PC-3 (cell line): ENCODE data around the gene EPHB1. TPM values are rescaled to one million over a fixed set of nuclear protein-coding genes. Genes with fewer than 3 reads are reported as not detected.

Experiments used
- ATAC-seq: fragments of 200-7000 bp; cut with Tn5 transposase; 2 replicates; pipeline ENCODE4 v1.9.1; 2020; ENCODE audit warnings: mild to moderate bottlenecking, moderate library complexity
- BruUV-seq: library from RNA; stranded (reverse); fragments of 400-500 nt; replicated peaks from 2 replicates; lab custom pipeline; 2021; lab: Mats Ljungman, UMichigan
- CTCF ChIA-PET: fragments of 300-600 bp; sonication (Branson Sonifier 250); formaldehyde crosslinking; loops from one replicate; lab custom pipeline; 2022; ENCODE audit warnings: antibody characterized with exemption; lab: Charles Lee
- POLR2A ChIA-PET: fragments of 300-600 bp; sonication (Branson Sonifier 250); formaldehyde crosslinking; loops from one replicate; lab custom pipeline; 2022; ENCODE audit warnings: antibody characterized with exemption; ENCODE audit not compliant: unreplicated experiment; lab: Charles Lee
- DNase-seq: peaks from one replicate; pipeline ENCODE4 v3.0.0-alpha.2; 2015
- H2AFZ ChIP-seq: fragments of 300-600 bp; sonication (generic); 2 replicates; pipeline ENCODE4 v1.6.0; 2016; ENCODE audit warnings: antibody characterized with exemption, low read length
- H3F3A ChIP-seq: fragments of 300-600 bp; sonication (generic); one replicate; pipeline ENCODE4 v1.6.0; 2017; ENCODE audit warnings: antibody characterized with exemption, low read length, control low read depth, mild to moderate bottlenecking; ENCODE audit not compliant: unreplicated experiment
- H3K27ac ChIP-seq: fragments of 300-600 bp; sonication (generic); 2 replicates; pipeline ENCODE4 v1.5.1; 2016; ENCODE audit warnings: mild to moderate bottlenecking, low read length
- H3K27me3 ChIP-seq: fragments of 300-600 bp; sonication (generic); 2 replicates; pipeline ENCODE4 v1.6.1; 2016; ENCODE audit warnings: low read length, mixed read lengths
- H3K36me3 ChIP-seq: fragments of 300-600 bp; sonication (generic); 2 replicates; pipeline ENCODE4 v1.6.1; 2016; ENCODE audit warnings: low read depth, mixed run types, low read length, mixed read lengths
- H3K4me1 ChIP-seq: fragments of 300-600 bp; sonication (generic); 2 replicates; pipeline ENCODE4 v1.5.1; 2016; ENCODE audit warnings: low read length; ENCODE audit not compliant: insufficient read depth
- H3K4me2 ChIP-seq: fragments of 300-600 bp; sonication (generic); 2 replicates; pipeline ENCODE4 v1.6.0; 2016; ENCODE audit warnings: low read length
- H3K4me3 ChIP-seq: fragments of 300-600 bp; sonication (generic); 2 replicates; pipeline ENCODE4 v1.5.1; 2016; ENCODE audit warnings: mild to moderate bottlenecking, low read length, mixed read lengths
- H3K79me2 ChIP-seq: fragments of 300-600 bp; sonication (generic); 2 replicates; pipeline ENCODE4 v1.6.1; 2017; ENCODE audit warnings: low read length, mixed read lengths
- H3K9ac ChIP-seq: fragments of 300-600 bp; sonication (generic); 2 replicates; pipeline ENCODE4 v1.6.0; 2016; ENCODE audit warnings: mild to moderate bottlenecking, low read length
- H3K9me2 ChIP-seq: fragments of 300-600 bp; sonication (generic); replicated peaks from 2 replicates; pipeline ENCODE4 v1.6.1; 2016; ENCODE audit warnings: mixed run types, low read length, mixed read lengths
- H3K9me3 ChIP-seq: fragments of 300-600 bp; sonication (generic); 2 replicates; pipeline ENCODE4 v1.6.1; 2016; ENCODE audit warnings: low read length, mixed read lengths
- H4K20me1 ChIP-seq: fragments of 300-600 bp; sonication (generic); 2 replicates; pipeline ENCODE4 v1.6.1; 2016; ENCODE audit warnings: low read length, mixed read lengths
- EZH2 ChIP-seq: fragments of 300-600 bp; sonication (generic); IDR thresholded peaks from one replicate; pipeline ENCODE4 v1.6.1; 2017; ENCODE audit warnings: antibody characterized with exemption, mild to moderate bottlenecking, low read length; ENCODE audit not compliant: unreplicated experiment
- EZH2phosphoT487 ChIP-seq: fragments of 300-600 bp; sonication (generic); IDR thresholded peaks from 2 replicates; pipeline ENCODE4 v1.6.1; 2018; ENCODE audit warnings: mild to moderate bottlenecking, antibody characterized with exemption, low read length, borderline replicate concordance
- intact Hi-C: fragments of 100-400 bp; cut with micrococcal nuclease; formaldehyde crosslinking; loops from 2 replicates; pipeline ENCODE4 v1.9.0; 2023
- total RNA-seq: library from RNA; depleted of rRNA; stranded (reverse); fragments of >200 nt; gene quantifications from 2 replicates; pipeline ENCODE4 v1.2.3, GENCODE V29; 2014
- TF ChIP-seq, protein P1 (sequence below): fragments of 300-600 bp; sonication (generic); conservative IDR thresholded peaks from 2 replicates; pipeline ENCODE4 v1.5.1; 2017; ENCODE audit warnings: antibody characterized with exemption, low read depth, mild to moderate bottlenecking, low read length

EPHB1 gene
- total RNA-seq, 1 experiment from 2014 or later: 0.69 TPM

DNA sequence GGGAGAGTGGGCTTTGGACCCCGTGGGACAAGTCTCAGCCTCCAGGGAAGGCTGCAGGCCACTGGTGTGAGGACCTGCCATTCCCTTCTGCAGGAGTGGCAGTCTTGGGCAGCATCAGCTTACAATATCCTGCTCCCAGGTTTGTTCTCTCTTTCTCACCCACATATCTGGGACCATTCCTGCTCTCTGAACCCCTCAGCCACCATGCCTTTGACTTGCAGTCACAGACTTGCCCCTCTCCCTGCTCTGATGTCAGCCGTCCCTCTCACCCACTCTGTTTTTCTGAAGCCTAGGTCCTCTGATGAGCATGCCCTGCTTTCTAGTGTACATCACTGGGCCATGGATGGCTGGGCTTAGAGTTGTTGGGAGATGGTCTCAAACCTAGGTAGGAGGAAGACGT, 282.1 kb downstream of the EPHB1 start:
- H3K27ac ChIP-seq: no peak overlapping the region
- BruUV-seq: no TSS peak
- ChIA-PET CTCF (no interaction called here), POLR2A (no interaction called here)
- no peaks in the 10 kb centered on the region for H4K20me1 ChIP-seq
- H3F3A ChIP-seq: no peaks in the 10 kb centered on the region
- H3K4me3 ChIP-seq: no peak overlapping the region
- no peaks in the 10 kb centered on the region for H3K9me2 ChIP-seq
- no peak overlapping the region for H3K4me2 ChIP-seq
- ATAC-seq: no peak
- intact Hi-C loops: no loop called here
- no peaks in the 10 kb centered on the region for H3K4me1 ChIP-seq
- no peaks in the 10 kb centered on the region for H3K79me2 ChIP-seq
- TF ChIP-seq EZH2 (no peak), EZH2phosphoT487 (no peak)
- TF ChIP-seq, protein P1, sequence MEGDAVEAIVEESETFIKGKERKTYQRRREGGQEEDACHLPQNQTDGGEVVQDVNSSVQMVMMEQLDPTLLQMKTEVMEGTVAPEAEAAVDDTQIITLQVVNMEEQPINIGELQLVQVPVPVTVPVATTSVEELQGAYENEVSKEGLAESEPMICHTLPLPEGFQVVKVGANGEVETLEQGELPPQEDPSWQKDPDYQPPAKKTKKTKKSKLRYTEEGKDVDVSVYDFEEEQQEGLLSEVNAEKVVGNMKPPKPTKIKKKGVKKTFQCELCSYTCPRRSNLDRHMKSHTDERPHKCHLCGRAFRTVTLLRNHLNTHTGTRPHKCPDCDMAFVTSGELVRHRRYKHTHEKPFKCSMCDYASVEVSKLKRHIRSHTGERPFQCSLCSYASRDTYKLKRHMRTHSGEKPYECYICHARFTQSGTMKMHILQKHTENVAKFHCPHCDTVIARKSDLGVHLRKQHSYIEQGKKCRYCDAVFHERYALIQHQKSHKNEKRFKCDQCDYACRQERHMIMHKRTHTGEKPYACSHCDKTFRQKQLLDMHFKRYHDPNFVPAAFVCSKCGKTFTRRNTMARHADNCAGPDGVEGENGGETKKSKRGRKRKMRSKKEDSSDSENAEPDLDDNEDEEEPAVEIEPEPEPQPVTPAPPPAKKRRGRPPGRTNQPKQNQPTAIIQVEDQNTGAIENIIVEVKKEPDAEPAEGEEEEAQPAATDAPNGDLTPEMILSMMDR: no peak
- H3K36me3 ChIP-seq: no peaks in the 10 kb centered on the region
- no peaks in the 10 kb centered on the region for H3K9me3 ChIP-seq
- no peak overlapping the region for H2AFZ ChIP-seq
- no peaks in the 10 kb centered on the region for H3K27me3 ChIP-seq
- H3K9ac ChIP-seq: no peak overlapping the region
- DNase-seq: no peak

DNA sequence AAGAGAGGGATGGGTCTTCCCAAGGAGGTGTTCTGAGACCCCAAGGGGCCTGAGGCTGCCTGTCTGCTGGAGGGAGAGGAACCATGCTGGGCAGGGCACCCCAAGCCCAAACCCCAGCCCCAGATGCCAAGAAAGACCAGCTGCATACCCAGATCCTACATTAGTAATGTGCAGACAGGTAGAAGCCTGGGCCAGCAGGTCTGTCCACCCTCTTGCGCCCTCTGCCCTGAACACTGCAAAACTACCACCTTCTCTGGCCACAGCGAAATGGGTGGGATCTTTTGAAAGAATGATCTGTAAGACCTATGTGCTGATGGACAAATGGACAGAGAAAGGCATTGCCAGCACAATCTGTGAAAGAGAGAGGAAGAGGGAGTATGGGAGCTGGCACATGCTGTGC, 283.2 kb downstream of the EPHB1 start:
- H3K27ac ChIP-seq: no peak overlapping the region
- no TSS peak for BruUV-seq
- no peaks in the 10 kb centered on the region for H3K79me2 ChIP-seq
- no peak overlapping the region for H3K9ac ChIP-seq
- intact Hi-C loops: no loop called here
- H2AFZ ChIP-seq: no peak overlapping the region
- TF ChIP-seq, protein P1: no peak
- TF ChIP-seq EZH2phosphoT487 (no peak), EZH2 (no peak)
- DNase-seq (no peak), ATAC-seq (no peak)
- ChIA-PET CTCF (no interaction called here), POLR2A (no interaction called here)
- H3K4me2 ChIP-seq: no peak overlapping the region
- H3K4me3 ChIP-seq: no peak overlapping the region
- no peaks in the 10 kb centered on the region for H3K9me3 ChIP-seq
- no peaks in the 10 kb centered on the region for H3F3A ChIP-seq
- no peaks in the 10 kb centered on the region for H3K36me3 ChIP-seq
- H4K20me1 ChIP-seq: no peaks in the 10 kb centered on the region
- H3K27me3 ChIP-seq: no peaks in the 10 kb centered on the region
- no peaks in the 10 kb centered on the region for H3K9me2 ChIP-seq
- H3K4me1 ChIP-seq: no peaks in the 10 kb centered on the region

DNA sequence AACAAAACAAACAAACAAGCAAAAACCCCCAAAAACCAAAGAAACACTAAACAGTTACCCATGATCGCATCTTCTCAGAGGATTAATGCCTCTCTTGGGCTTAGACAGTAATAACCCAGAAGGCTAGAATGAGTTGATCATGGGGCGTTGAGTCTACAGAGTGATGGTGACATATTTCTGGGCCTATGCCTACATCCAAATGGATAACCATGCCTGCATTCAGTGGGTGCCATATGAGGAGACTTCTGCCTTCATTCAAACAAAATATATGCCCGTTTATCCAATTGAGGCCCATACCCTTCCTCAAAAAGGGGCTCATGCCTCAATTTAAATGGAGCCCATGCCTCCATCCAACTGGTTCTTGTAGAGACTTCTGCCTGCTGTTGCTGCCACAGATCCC, 284.0 kb downstream of the EPHB1 start:
- ChIA-PET POLR2A (no interaction called here), CTCF (no interaction called here)
- no peak overlapping the region for H3K4me2 ChIP-seq
- H2AFZ ChIP-seq: no peak overlapping the region
- H3K36me3 ChIP-seq: no peaks in the 10 kb centered on the region
- H3K9ac ChIP-seq: no peak overlapping the region
- H3F3A ChIP-seq: no peaks in the 10 kb centered on the region
- ATAC-seq: no peak
- TF ChIP-seq EZH2phosphoT487 (no peak), EZH2 (no peak)
- TF ChIP-seq, protein P1: no peak
- no peaks in the 10 kb centered on the region for H3K79me2 ChIP-seq
- H3K9me3 ChIP-seq: no peaks in the 10 kb centered on the region
- H3K27ac ChIP-seq: no peak overlapping the region
- intact Hi-C loops: no loop called here
- H3K27me3 ChIP-seq: no peaks in the 10 kb centered on the region
- no peaks in the 10 kb centered on the region for H4K20me1 ChIP-seq
- H3K9me2 ChIP-seq: no peaks in the 10 kb centered on the region
- H3K4me1 ChIP-seq: no peaks in the 10 kb centered on the region
- no TSS peak for BruUV-seq
- DNase-seq: no peak
- H3K4me3 ChIP-seq: no peak overlapping the region
